GM19238 (cell line): ENCODE results near the gene EPHB6.
A peak's percentile ranks its signal among the peaks of the same experiment; 100 is the strongest.

ENCODE experiments used
- DNase-seq: peaks from one replicate; pipeline ENCODE4 v3.0.0; 2011; ENCODE audit warnings: low spot score; ENCODE audit not compliant: insufficient read length

Gene EPHB6

GRCh38 chr7:142854372-142855113 lies at the start of gene EPHB6:
Gene EPHB6, plus strand, starts transcription at chr7:142855076. Its CDS starts 8,152 bp downstream, at chr7:142863228.
- peak; percentile 39 for DNase-seq

GRCh38 chr7:142805350-142806021 lies 49.4 kb upstream of the EPHB6 start:
- no peak for DNase-seq

GRCh38 chr7:142806022-142806356 lies 48.9 kb upstream of the EPHB6 start:
- DNase-seq, result no peak

- no peak for DNase-seq
Observed at GRCh38 chr7:142806957-142807356, 47.9 kb upstream of the EPHB6 start.

- no peak for DNase-seq
Observed at GRCh38 chr7:142807855-142808460, 46.9 kb upstream of the EPHB6 start.

- no peak for DNase-seq
Observed at GRCh38 chr7:142808461-142808801, 46.4 kb upstream of the EPHB6 start.

GRCh38 chr7:142808802-142809583 lies 45.9 kb upstream of the EPHB6 start:
- peak; percentile 60 for DNase-seq

GRCh38 chr7:142809671-142810070 lies 45.2 kb upstream of the EPHB6 start:
- no peak for DNase-seq

GRCh38 chr7:142811154-142811737 lies 43.6 kb upstream of the EPHB6 start:
- DNase-seq, result no peak

GRCh38 chr7:142812437-142813215 lies 42.2 kb upstream of the EPHB6 start:
- DNase-seq, result no peak

- no peak for DNase-seq
Observed at GRCh38 chr7:142813226-142813625, 41.6 kb upstream of the EPHB6 start.

GRCh38 chr7:142813699-142814098 lies 41.2 kb upstream of the EPHB6 start:
- DNase-seq, result no peak

- no peak for DNase-seq
Observed at GRCh38 chr7:142814451-142814850, 40.4 kb upstream of the EPHB6 start.

GRCh38 chr7:142815134-142815533 lies 39.7 kb upstream of the EPHB6 start:
- no peak for DNase-seq

GRCh38 chr7:142817506-142817905 lies 37.4 kb upstream of the EPHB6 start:
- DNase-seq, result no peak

- no peak for DNase-seq
Observed at GRCh38 chr7:142819530-142819929, 35.3 kb upstream of the EPHB6 start.

- no peak for DNase-seq
Observed at GRCh38 chr7:142822714-142823113, 32.2 kb upstream of the EPHB6 start.

- DNase-seq, result no peak
Observed at GRCh38 chr7:142827951-142828500, 26.9 kb upstream of the EPHB6 start.

- DNase-seq, result no peak
Observed at GRCh38 chr7:142832417-142832816, 22.5 kb upstream of the EPHB6 start.
